PFSK-1 (cell line): ENCODE data around the gene FBXO10.

Experiments used
- FOXP2 ChIP-seq: optimal IDR thresholded peaks from 2 replicates; pipeline ENCODE3; 2011; ENCODE audit warnings: borderline replicate concordance, control low read depth, inconsistent platforms; ENCODE audit not compliant: insufficient read depth; ENCODE audit errors: extremely low read length, extremely low read depth
- POLR2AphosphoS5 ChIP-seq: IDR thresholded peaks from 2 replicates; pipeline ENCODE4 v1.6.1; 2012; ENCODE audit warnings: low read depth, mild to moderate bottlenecking, control low read depth, low read length, moderate library complexity
- REST ChIP-seq, 2 experiments: IDR thresholded peaks; 2 replicates each; pipeline versions ENCODE4 v1.6.1 to v1.8.0; 2011 to 2012; ENCODE audit warnings: low read depth in 2 of 2, low read length in 2 of 2, control low read depth in 1 of 2, inconsistent platforms in 1 of 2, mild to moderate bottlenecking in 1 of 2, moderate library complexity in 1 of 2; ENCODE audit not compliant: insufficient read depth in 1 of 2
- SIN3A ChIP-seq: IDR thresholded peaks from 2 replicates; pipeline ENCODE4 v1.6.1; 2012; ENCODE audit warnings: mild to moderate bottlenecking, low read length, moderate library complexity, borderline replicate concordance; ENCODE audit not compliant: insufficient read depth
- TAF1 ChIP-seq: IDR thresholded peaks from 2 replicates; pipeline ENCODE4 v1.6.1; 2012; ENCODE audit warnings: low read length, control low read depth, borderline replicate concordance; ENCODE audit not compliant: insufficient read depth

Gene FBXO10

GRCh38 chr9:37571282-37571681 lies 4.9 kb downstream of the FBXO10 start:
- TF ChIP-seq REST (IDR thresholded peaks at IDR 0.05; ENCODE audit: insufficient read depth in 1 of 2, low read depth in 2 of 2, low read length in 2 of 2) (no peak), POLR2AphosphoS5 (no peak), TAF1 (no peak), SIN3A (no peak), FOXP2 (no peak)

GRCh38 chr9:37566716-37567115 lies 9.5 kb downstream of the FBXO10 start:
- TF ChIP-seq SIN3A (no peak), FOXP2 (no peak), POLR2AphosphoS5 (no peak), TAF1 (no peak), REST (IDR thresholded peaks at IDR 0.05; ENCODE audit: insufficient read depth in 1 of 2, low read depth in 2 of 2, low read length in 2 of 2) (no peak)

- TF ChIP-seq REST (IDR thresholded peaks at IDR 0.05; ENCODE audit: insufficient read depth in 1 of 2, low read depth in 2 of 2, low read length in 2 of 2), result no peak
- no peak for TF ChIP-seq POLR2AphosphoS5
- TF ChIP-seq TAF1, result no peak
- TF ChIP-seq FOXP2, result no peak
- TF ChIP-seq SIN3A, result no peak
Measured at GRCh38 chr9:37565661-37566618, 10.2 kb downstream of the FBXO10 start.

- no peak for TF ChIP-seq SIN3A
- TF ChIP-seq TAF1, result no peak
- TF ChIP-seq REST (IDR thresholded peaks at IDR 0.05; ENCODE audit: insufficient read depth in 1 of 2, low read depth in 2 of 2, low read length in 2 of 2), result no peak
- no peak for TF ChIP-seq POLR2AphosphoS5
- TF ChIP-seq FOXP2, result no peak
Measured at GRCh38 chr9:37564916-37565315, 11.3 kb downstream of the FBXO10 start.
